Stimulated activated CD4-positive, alpha-beta T cell treated with anti-CD3 and anti-CD28 coated beads, Interleukin-12 subunit alpha, Interleukin-12 subunit beta, amount 100 ng/mL, for 48 hours (primary cell): ENCODE data around the gene SLC25A22.

Experiments used
- DNase-seq, 3 donors: peaks; one replicate each; pipeline ENCODE4 v3.0.0-alpha.2; 2020; ENCODE audit warnings: low read depth in 2 of 3, low spot score in 1 of 3

SLC25A22 gene

DNA sequence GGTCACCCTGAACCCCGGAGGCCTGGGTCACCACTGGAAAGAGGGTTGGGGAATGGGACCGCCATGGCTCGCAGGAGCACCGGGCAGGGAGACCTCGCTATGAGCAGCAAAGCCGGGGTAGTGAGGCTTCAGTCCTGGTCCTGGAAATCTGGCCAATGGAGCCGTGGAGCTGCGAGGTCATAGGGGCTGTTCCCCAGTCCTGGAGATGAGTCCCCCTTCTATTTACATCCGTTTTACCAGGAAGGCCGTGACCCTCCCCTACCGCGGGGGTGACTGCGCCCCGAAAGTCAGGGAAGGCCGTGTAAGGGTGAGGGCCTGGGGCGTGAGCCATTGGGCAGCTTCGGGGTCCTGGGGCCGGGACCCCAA lies 6.5 kb upstream of the SLC25A22 start:
- no peak for DNase-seq

- DNase-seq: no peak
Observed at GRCh38 chr11:803770-804598, 5.9 kb upstream of the SLC25A22 start.

DNA sequence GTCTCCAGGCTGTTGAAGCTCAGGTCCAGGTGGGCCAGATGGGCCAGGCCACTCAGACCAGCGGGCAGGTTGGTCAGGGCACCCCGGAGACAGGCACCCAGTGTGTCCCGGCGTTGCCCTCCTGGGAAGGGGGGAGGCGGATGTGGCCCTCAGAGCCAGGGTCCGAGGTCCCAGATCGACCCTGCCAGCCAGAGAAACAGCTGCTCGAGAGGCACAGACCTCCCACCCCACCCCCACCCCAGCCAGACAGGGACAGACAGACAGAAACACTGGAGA lies 5.3 kb upstream of the SLC25A22 start:
- DNase-seq: no peak

DNA sequence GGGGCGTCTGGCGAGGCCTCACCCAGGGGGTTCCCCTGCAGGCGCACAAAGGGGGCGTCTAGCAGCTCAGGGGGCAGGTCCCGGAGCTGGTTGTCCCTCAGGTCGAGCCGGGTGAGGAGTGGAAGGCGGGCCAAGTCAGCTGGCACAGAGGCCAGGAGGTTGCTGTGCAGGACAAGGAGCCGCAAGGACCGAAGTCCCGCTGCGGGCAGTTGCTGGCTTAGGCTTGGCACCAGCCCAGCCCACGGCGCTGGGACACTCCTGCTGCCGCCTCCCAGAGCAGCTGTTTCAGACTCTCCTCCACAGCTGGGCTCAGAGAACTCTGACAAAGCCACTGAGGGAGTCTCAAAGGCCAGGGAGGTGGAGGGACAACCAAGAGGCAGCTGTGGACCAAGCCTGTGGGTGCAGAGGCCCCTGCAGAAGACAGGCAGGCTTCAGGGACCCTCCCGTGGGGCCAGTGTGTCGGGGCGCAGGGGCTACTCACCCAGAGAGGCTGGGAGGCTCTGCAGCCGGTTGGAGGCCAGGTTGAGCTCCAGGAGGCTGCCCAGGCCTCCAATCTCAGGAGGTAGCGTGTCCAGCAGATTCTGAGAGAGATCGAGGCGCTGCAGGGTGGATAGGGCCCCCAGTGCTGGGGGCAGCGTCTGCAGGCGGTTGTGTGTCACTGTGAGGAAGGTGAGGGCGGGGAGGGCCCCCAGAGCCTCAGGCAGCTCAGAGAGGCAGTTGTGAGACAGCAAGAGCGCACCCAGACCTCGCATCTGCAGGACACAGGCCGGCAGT lies 4.8 kb upstream of the SLC25A22 start:
- DNase-seq: no peak

DNA sequence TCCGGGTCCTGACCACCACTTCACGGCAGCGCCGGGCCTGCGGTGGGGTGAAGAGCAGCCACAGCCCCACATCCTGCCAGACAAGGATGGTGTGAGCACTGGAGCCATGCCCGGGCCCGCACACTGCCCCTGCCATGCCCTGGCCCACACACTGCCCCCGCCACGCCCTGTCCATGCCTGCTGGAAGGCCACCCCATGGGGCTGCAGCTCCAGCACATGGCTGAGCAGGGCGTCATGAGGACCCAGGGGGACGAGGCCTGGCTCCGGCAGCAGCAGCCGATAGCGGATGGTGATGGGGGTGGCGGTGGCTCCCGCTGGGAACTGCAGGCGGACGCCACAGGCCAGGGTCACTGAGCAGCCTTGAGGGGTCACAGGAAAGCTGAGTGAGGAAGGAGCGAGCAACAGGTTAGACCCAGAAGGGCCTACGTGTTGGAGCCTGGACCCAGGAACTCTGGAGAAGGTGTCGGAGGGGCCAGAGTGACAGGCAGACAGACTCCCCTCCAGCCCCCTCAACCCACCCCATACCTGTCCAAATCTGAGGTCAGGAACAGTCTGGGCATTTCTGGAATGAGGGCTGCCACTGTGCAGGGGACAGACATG lies 4.0 kb upstream of the SLC25A22 start:
- DNase-seq: no peak

DNA sequence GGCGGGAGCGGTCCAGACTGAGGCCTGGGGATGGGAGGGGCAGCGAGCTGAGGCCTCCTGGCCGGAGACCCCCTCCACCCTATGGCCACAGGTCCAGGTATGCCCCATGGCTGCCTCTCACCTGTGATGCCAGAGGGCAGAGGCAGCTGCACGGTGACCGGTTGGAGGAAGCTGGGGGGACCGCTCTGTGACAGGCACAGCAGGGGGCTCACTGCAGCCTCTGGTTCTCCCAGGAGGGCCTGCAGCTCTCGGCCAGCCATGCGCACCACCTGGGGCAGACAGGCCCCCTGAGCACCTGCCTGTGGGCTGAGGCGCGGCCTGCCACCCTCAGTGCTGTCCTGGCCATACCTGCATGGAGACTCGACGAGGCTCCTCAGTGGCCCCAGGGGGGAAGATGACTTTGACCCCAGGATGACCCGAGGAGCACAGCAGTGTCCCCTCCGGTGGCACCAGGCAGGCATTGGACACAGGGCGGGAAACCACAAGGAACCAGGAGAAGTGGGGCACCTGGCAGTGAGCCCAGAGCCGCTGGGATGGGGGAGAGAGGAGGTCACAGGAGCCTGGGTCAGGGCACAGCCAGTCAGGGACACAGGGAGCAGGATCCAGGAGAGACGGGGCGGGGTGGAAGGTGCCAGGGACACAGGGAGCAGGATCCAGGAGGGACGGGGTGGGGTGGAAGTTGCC lies 3.2 kb upstream of the SLC25A22 start:
- DNase-seq: no peak

DNA sequence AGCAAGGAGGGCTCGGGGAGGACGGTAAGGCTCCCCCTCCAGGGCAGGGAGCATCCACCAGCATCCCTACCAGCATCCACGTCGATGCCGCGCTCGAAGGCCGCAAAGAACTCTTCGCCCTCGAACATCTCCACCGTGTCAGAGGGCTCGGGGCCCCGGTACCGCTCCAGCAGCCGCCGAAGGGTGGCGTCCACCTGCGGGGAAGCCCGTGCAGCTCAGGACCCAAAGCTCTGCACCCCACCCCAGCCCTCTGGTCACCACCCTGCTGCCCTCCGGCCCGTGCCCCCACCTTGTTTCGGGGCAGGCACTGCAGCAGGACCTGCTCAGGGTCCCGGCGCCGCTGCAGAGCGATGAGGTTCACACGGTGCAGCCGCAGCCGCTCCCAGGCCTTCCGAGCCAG lies 2.4 kb upstream of the SLC25A22 start:
- no peak for DNase-seq

GRCh38 chr11:799641-800316 lies 1.7 kb upstream of the SLC25A22 start:
- no peak for DNase-seq

DNA sequence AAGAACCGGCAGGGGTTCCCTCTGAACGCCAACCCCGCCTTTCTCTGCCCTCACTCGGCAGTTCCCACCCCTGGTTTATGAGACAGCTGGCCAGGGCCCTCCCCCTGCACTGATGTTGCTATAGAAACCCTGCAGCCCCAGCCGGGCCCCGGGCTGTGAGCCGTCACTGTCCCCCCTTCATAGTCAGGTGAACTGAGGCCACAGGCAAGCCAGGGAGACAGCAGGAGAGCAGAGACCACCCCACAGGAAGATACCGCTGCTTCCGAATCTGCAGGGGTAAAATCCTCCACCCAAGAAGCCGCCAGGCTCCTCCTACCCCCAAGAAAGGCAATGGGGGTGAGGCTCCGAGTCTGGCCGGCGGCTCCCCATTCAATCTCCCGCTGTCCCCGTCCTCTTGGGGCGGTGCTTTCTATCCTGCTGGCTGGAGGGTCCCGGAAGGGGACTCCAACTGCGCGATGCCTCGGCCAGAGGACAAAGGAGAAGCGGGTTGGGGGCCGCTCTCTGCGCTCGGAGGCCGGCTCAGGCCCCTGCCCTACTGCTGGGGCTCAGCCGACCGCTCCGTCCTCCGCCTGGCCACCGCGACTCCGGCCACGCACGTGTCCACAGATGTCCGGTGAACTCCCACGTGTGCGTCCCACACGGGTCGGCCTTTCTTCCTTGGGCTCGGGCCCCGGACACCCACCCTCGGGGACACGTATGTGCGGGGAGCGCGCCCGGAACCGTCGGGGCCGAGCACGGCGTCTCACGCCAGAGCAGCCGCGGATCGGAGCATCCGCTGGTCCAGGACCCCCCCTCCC lies 587 bp downstream of the SLC25A22 start:
- peak; percentile 56 to 73 (median 59) for DNase-seq

GRCh38 chr11:796565-797295 lies 1.4 kb downstream of the SLC25A22 start:
- no peak for DNase-seq

GRCh38 chr11:795634-796564 lies 2.2 kb downstream of the SLC25A22 start:
- peak; percentile 74 to 86 (median 80) for DNase-seq

- DNase-seq: no peak
Observed at GRCh38 chr11:794766-795633, 3.1 kb downstream of the SLC25A22 start.

DNA sequence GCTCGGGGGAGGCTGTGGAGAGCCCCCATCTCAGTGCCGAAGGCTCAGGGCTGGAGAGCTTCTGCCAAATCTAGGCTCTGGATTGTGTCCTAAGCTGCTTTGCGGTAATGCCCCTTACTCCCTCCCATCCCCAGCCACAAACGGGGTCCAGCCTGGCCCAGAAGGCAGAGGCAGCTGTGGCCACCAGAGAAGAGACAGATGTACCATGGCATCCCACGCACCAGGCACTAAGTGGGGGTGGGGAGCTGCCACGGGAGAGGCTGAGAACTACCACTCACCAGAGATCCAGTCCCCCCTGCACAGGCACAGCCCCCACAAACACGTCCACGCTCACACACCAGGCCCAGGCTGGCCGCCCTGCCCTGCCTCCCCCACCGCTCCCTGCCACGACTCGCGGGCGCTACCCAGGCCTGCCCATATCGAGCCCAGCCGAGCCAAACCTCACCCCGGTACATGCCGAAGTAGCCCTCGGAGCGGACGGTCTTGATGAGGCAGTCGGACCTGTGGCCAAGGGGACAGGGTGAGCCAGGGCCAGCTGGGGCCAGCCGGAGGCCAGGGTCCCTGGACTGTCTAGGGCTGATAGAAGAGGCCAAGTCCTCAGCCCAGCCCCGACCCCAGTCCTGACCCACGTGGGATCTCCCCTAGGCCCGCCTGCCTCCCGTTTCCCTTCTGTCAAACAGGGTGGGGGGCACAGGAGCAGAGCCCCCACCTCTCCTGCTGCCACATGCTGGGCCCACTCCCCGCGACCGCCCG lies 3.9 kb downstream of the SLC25A22 start:
- no peak for DNase-seq

- DNase-seq: no peak
Observed at GRCh38 chr11:793556-793955, 4.5 kb downstream of the SLC25A22 start.

- DNase-seq: no peak
Observed at GRCh38 chr11:792873-793272, 5.2 kb downstream of the SLC25A22 start.

DNA sequence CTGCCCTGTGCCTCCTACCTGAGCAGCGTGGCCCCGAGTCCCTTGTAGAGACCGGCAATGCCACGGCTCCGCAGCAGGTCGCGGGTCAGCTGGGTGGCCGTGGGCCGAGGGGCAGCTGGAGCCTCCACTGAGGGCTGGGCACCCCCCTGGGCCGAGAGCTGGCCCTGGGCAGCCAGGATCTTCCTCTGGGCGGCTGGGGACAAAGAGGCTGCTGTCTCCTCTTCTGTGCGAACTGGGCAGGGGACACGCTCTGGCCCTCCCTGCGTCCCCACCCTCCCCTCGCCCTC lies 5.6 kb downstream of the SLC25A22 start:
- DNase-seq: no peak
